A673 (cell line): ENCODE data around the gene ZNF74. TPM values are rescaled to one million over a fixed set of nuclear protein-coding genes. Genes with fewer than 3 reads are reported as not detected.

Experiments
- BruUV-seq: library from RNA; stranded (reverse); fragments of 400-500 nt; replicated peaks from 2 replicates; lab custom pipeline; 2021; lab: Mats Ljungman, UMichigan
- CTCF ChIA-PET: fragments of 300-600 bp; sonication (Branson Sonifier 250); formaldehyde crosslinking; loops from one replicate; lab custom pipeline; 2022; ENCODE audit warnings: antibody characterized with exemption; lab: Charles Lee
- POLR2A ChIA-PET: fragments of 300-600 bp; sonication (Branson Sonifier 250); formaldehyde crosslinking; loops from one replicate; lab custom pipeline; 2022; ENCODE audit warnings: antibody characterized with exemption; ENCODE audit not compliant: low non-redundant PET; lab: Charles Lee
- DNase-seq: peaks from one replicate; pipeline ENCODE4 v3.0.0-alpha.2; 2015; ENCODE audit warnings: low spot score
- H3K27ac ChIP-seq: fragments of 200-600 bp; sonication (generic); 2 replicates; pipeline ENCODE4 v1.5.1; 2016; ENCODE audit warnings: mixed run types, low read depth, mild to moderate bottlenecking, mixed read lengths, antibody characterized with exemption, low read length; ENCODE audit not compliant: poor library complexity, severe bottlenecking
- H3K27me3 ChIP-seq: fragments of 200-600 bp; sonication (generic); replicated peaks from 2 replicates; pipeline ENCODE4 v1.6.1; 2017; ENCODE audit warnings: mixed run types, low read depth, mild to moderate bottlenecking, mixed read lengths, antibody characterized with exemption, low read length; ENCODE audit not compliant: insufficient read depth, poor library complexity
- H3K36me3 ChIP-seq: fragments of 200-600 bp; sonication (generic); 2 replicates; pipeline ENCODE4 v1.6.1; 2016; ENCODE audit warnings: mixed run types, mild to moderate bottlenecking, mixed read lengths, antibody characterized with exemption, low read length; ENCODE audit not compliant: insufficient read depth, poor library complexity, severe bottlenecking
- H3K4me1 ChIP-seq: fragments of 200-600 bp; sonication (generic); 2 replicates; pipeline ENCODE4 v1.6.1; 2017; ENCODE audit warnings: mixed run types, mild to moderate bottlenecking, mixed read lengths, antibody characterized with exemption, low read length; ENCODE audit not compliant: insufficient read depth, poor library complexity, severe bottlenecking
- H3K4me3 ChIP-seq: fragments of 200-600 bp; sonication (generic); 2 replicates; pipeline ENCODE4 v1.5.1; 2016; ENCODE audit warnings: low read depth, mixed run types, mild to moderate bottlenecking, mixed read lengths, low read length; ENCODE audit not compliant: poor library complexity, severe bottlenecking
- H3K9me3 ChIP-seq: fragments of 200-600 bp; sonication (generic); 2 replicates; pipeline ENCODE4 v1.6.1; 2016; ENCODE audit warnings: mixed run types, low read depth, mild to moderate bottlenecking, mixed read lengths, antibody characterized with exemption, low read length; ENCODE audit not compliant: poor library complexity, severe bottlenecking
- EZH2 ChIP-seq: fragments of 200-600 bp; sonication (generic); IDR thresholded peaks from 2 replicates; pipeline ENCODE4 v1.6.1; 2017; ENCODE audit warnings: borderline replicate concordance, low read depth, mild to moderate bottlenecking, mixed read lengths, antibody characterized with exemption, low read length; ENCODE audit not compliant: poor library complexity, severe bottlenecking
- intact Hi-C: fragments of 100-400 bp; cut with micrococcal nuclease; formaldehyde crosslinking; loops from one replicate; pipeline ENCODE4 v1.10.0; 2022; ENCODE audit not compliant: unreplicated experiment
- total RNA-seq: library from RNA; stranded (reverse); gene quantifications from 2 replicates; pipeline ENCODE4 v1.2.3, GENCODE V29; 2021
- TF ChIP-seq, protein P1 (sequence below): fragments of 300-800, 200-600 bp; sonication (generic); conservative IDR thresholded peaks from 2 replicates; pipeline ENCODE4 v1.5.1; 2017; ENCODE audit warnings: low read depth, mild to moderate bottlenecking, antibody characterized with exemption, low read length, moderate library complexity, mixed read lengths

ZNF74 gene
- total RNA-seq, 1 experiment from 2014 or later: 37.2 TPM

DNA sequence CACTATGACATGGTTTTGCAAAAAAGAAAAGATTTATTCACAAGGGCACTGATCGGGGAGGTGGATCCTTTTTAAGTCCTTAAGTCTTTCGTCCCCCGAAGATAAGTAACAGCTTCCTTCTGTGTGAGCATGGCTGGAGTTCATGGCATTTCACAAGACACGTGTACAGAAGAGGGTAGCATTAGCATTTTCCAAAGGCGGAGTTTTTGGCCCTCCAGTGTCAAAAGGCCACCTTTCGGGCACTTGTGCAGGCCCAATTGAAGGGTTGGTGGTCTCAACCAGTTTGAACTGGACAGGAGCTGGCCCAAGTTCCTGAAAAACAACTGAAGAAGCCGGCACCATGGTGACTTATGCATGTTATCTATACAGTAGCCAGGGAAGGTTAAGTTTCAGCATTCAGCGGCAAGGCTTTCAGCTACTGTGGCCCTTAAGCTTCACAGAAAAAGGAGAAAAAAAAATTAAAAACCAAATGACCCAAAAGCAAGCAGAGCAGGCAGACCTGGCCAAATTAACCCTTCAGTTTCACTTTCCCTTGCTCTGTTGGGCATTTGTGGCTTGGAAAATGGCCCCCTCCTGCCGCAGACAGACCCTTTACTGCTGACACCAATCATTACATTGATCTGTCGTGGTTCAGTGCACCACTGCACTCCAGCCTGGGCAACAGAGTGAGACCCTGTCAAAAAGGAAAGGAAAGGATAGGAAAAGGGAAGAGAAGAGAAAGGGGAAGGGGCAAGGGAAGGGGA lies 18.7 kb downstream of the ZNF74 start:
- Histone ChIP-seq H3K27me3 (no peaks in the 10 kb centered on the region), H3K4me3 (no peak overlapping the region), H3K9me3 (no peaks in the 10 kb centered on the region), H3K4me1 (no peaks in the 10 kb centered on the region), H3K36me3 (peaks cover under 1% of the 10 kb centered on the region), H3K27ac (no peak overlapping the region)
- ChIA-PET CTCF (no interaction called here), POLR2A (no interaction called here)
- TF ChIP-seq EZH2: no peak
- TF ChIP-seq, protein P1, sequence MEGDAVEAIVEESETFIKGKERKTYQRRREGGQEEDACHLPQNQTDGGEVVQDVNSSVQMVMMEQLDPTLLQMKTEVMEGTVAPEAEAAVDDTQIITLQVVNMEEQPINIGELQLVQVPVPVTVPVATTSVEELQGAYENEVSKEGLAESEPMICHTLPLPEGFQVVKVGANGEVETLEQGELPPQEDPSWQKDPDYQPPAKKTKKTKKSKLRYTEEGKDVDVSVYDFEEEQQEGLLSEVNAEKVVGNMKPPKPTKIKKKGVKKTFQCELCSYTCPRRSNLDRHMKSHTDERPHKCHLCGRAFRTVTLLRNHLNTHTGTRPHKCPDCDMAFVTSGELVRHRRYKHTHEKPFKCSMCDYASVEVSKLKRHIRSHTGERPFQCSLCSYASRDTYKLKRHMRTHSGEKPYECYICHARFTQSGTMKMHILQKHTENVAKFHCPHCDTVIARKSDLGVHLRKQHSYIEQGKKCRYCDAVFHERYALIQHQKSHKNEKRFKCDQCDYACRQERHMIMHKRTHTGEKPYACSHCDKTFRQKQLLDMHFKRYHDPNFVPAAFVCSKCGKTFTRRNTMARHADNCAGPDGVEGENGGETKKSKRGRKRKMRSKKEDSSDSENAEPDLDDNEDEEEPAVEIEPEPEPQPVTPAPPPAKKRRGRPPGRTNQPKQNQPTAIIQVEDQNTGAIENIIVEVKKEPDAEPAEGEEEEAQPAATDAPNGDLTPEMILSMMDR: no peak
- intact Hi-C loops: loop anchor here (10.0 kb wide), 1 partner anchor 152 kb away; no protein-coding TSS in a partner anchor
- no TSS peak for BruUV-seq
- DNase-seq: no peak

DNA sequence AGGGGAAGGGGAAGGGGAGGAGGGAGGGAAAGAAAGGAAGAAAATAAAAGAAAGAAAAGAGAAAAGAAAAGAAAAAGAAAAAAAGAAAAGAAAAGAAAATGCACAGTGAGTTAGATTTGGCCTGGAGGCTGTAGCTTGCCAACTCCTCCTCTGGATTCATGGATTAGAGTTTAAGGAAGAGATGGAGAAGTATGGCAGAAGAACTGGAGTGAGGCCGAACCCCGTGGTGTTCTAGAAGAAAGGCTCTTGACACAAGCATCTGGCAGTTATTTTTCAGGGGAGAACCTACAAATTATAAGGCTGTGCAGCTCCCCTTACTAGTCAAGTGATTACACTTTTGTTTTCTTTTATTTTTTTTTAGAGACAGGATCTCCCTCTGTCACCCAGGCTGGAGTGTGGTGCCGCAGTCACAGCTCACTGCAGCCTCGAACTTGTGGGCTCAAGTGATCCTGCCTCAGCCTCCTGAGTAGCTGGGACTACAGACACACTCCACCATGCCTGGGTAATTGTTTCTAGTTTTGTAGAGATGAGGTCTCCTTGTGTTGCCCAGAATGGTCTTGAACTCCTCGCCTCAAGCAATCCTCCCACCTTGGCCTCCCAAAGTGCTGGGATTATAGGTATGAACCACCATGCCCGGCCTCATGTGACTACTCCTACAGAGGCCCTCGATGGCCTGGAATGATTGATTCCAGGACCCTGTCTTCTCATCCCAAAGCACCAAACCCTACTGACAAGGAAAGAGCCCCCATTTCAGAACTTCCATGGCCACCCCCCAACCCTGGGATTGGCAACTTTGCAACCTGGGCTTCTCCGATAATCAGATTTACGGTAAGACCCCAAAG lies 19.5 kb downstream of the ZNF74 start:
- H3K9me3 ChIP-seq: no peaks in the 10 kb centered on the region
- no peak for TF ChIP-seq EZH2
- TF ChIP-seq, protein P1: no peak
- no peak overlapping the region for H3K4me3 ChIP-seq
- H3K36me3 ChIP-seq: no peaks in the 10 kb centered on the region
- H3K4me1 ChIP-seq: no peaks in the 10 kb centered on the region
- BruUV-seq: no TSS peak
- no peak for DNase-seq
- CTCF ChIA-PET: no interaction called here
- POLR2A ChIA-PET: no interaction called here
- no peak overlapping the region for H3K27ac ChIP-seq
- H3K27me3 ChIP-seq: no peaks in the 10 kb centered on the region
- intact Hi-C loops: loop anchor here (10.0 kb wide), 1 partner anchor 151 kb away; no protein-coding TSS in a partner anchor

- ChIA-PET CTCF (no interaction called here), POLR2A (no interaction called here)
- H3K36me3 ChIP-seq: no peaks in the 10 kb centered on the region
- no peaks in the 10 kb centered on the region for H3K4me1 ChIP-seq
- H3K27ac ChIP-seq: no peak overlapping the region
- intact Hi-C loops: loop anchor here (10.0 kb wide), 1 partner anchor 151 kb away; no protein-coding TSS in a partner anchor
- no peaks in the 10 kb centered on the region for H3K9me3 ChIP-seq
- no TSS peak for BruUV-seq
- H3K4me3 ChIP-seq: no peak overlapping the region
- no peaks in the 10 kb centered on the region for H3K27me3 ChIP-seq
- TF ChIP-seq EZH2: no peak
- TF ChIP-seq, protein P1: no peak
- DNase-seq: no peak
Measured at GRCh38 chr22:20414059-20414440, 20.1 kb downstream of the ZNF74 start.
